Adipocyte (in vitro differentiated cells): ENCODE results near the gene SHB.

Experiments used
- DNase-seq: peaks from one replicate; pipeline ENCODE4 v3.0.0-alpha.2; 2015; ENCODE audit warnings: low read depth
- H3K27me3 ChIP-seq: replicated peaks from 2 replicates; pipeline ENCODE4 v1.7.0; 2013; ENCODE audit warnings: mild to moderate bottlenecking, low read length, moderate library complexity; ENCODE audit not compliant: control insufficient read depth, insufficient read depth
- H3K36me3 ChIP-seq: 2 replicates; pipeline ENCODE4 v1.7.0; 2013; ENCODE audit warnings: low read length, mild to moderate bottlenecking, moderate library complexity; ENCODE audit not compliant: control insufficient read depth, insufficient read depth, severe bottlenecking
- H3K4me1 ChIP-seq: 2 replicates; pipeline ENCODE4 v1.7.0; 2013; ENCODE audit warnings: mild to moderate bottlenecking, low read length, moderate library complexity; ENCODE audit not compliant: control insufficient read depth, insufficient read depth
- H3K4me3 ChIP-seq: 2 replicates; pipeline ENCODE4 v1.7.0; 2013; ENCODE audit warnings: mild to moderate bottlenecking, low read length, moderate library complexity
- H3K9ac ChIP-seq: 2 replicates; pipeline ENCODE4 v1.7.0; 2013; ENCODE audit warnings: mild to moderate bottlenecking, low read length, moderate library complexity
- H3K9me3 ChIP-seq: 2 replicates; pipeline ENCODE4 v1.7.0; 2013; ENCODE audit warnings: mild to moderate bottlenecking, low read length, moderate library complexity; ENCODE audit not compliant: control insufficient read depth

The SHB gene

DNA sequence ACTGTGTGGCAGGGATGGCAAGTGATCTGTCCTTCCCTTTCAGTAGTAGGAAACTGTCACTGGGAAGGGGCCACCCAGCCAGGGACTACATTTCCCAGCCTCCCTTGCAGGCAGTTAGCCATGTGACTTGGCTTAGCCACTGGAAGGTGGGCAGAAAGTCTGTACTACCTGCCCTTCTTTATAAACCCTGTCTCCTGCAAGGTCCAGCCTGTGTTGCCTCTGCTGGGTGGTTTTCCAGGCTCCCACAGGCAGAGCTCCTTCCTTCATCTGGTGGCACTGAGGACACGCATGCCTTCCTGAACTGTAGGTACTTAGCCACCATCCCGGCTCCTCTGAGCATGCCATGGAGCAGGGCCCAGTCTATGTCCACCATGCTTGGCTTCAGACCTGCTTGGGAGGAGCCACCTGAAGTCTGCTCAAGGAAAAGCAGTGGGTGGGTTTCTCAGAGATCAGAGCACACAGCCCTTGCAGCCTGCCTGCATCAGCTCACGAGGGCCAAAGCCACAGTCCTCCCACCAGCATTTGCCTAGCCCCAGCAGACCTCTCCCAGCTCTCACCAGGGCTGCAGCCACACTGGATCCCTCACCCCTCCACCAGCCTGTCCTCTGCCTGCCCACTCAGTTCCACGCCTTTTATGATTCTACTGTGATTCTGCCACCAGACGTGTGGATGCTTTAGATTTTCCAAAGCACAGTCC, 148.4 kb downstream of the SHB start:
- Histone ChIP-seq H3K36me3 (peaks cover 10% of the 10 kb centered on the region), H3K9ac (no peak overlapping the region), H3K9me3 (no peaks in the 10 kb centered on the region), H3K27me3 (no peaks in the 10 kb centered on the region), H3K4me3 (no peak overlapping the region), H3K4me1 (peaks cover 4% of the 10 kb centered on the region)
- no peak for DNase-seq

DNA sequence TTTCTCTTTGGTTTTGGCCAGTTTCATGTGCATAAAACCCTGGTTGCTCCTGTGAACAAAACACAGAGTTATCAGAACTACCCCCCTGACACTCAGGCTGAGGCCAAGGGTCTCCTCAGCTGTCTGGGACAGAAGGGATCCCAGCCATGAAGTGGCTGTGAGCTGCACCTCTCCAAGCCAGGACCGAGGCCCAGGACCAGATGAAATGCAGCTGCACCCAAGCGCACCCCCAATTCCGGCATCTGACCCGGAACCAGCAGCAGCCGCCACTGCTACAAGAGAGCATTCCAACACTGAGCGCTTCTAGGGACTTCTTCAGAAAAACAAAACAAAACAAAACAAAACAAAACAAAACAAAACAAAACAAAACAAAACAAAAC, 149.1 kb downstream of the SHB start:
- H3K9ac ChIP-seq = no peak overlapping the region
- H3K9me3 ChIP-seq = no peaks in the 10 kb centered on the region
- no peak for DNase-seq
- no peaks in the 10 kb centered on the region for H3K27me3 ChIP-seq
- H3K4me1 ChIP-seq = peaks cover 4% of the 10 kb centered on the region
- H3K36me3 ChIP-seq = peaks cover 10% of the 10 kb centered on the region
- no peak overlapping the region for H3K4me3 ChIP-seq

DNA sequence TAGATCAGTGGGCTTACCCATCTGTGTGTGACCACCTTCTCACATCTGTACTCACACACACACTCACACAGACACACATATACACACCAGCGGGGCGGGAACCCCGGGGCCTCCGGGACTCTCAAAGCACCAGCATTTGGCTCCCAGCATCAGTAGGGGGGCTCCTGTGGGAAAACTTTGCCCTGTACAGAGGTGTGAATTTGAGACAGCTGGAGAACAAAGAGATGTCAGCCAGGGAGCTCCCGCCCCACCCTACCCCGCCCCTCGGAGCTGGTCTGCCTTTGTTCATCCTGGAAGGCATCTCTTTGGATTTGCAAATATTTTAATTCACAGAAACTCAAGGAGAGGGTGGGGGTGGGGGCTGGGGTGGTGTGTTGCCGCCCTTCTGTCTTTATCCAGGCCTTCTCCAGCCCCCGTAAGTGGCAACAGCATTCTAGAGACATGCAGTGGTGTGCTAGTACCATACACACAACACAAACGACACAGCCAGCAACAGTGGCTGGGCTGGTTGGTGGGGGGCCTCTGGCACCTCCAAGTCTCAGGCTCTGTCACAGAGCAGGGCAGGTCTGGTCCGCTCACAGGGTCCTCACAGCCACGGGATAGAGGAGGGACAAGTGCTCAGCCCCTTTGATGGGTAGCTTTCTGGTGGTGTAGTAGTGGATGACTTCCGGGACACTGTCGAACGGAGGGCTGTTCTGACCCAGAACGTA, 149.6 kb downstream of the SHB start:
- no peak overlapping the region for H3K4me3 ChIP-seq
- no peak for DNase-seq
- H3K36me3 ChIP-seq = peaks cover 10% of the 10 kb centered on the region
- no peaks in the 10 kb centered on the region for H3K27me3 ChIP-seq
- H3K4me1 ChIP-seq = peaks cover 4% of the 10 kb centered on the region
- no peaks in the 10 kb centered on the region for H3K9me3 ChIP-seq
- H3K9ac ChIP-seq = no peak overlapping the region

- H3K9ac ChIP-seq = no peak overlapping the region
- H3K4me3 ChIP-seq = no peak overlapping the region
- peaks cover 10% of the 10 kb centered on the region for H3K36me3 ChIP-seq
- DNase-seq = no peak
- no peaks in the 10 kb centered on the region for H3K27me3 ChIP-seq
- peaks cover 4% of the 10 kb centered on the region for H3K4me1 ChIP-seq
- no peaks in the 10 kb centered on the region for H3K9me3 ChIP-seq
These were observed 150.3 kb downstream of the SHB start for GRCh38 chr9:37918665-37919170.

DNA sequence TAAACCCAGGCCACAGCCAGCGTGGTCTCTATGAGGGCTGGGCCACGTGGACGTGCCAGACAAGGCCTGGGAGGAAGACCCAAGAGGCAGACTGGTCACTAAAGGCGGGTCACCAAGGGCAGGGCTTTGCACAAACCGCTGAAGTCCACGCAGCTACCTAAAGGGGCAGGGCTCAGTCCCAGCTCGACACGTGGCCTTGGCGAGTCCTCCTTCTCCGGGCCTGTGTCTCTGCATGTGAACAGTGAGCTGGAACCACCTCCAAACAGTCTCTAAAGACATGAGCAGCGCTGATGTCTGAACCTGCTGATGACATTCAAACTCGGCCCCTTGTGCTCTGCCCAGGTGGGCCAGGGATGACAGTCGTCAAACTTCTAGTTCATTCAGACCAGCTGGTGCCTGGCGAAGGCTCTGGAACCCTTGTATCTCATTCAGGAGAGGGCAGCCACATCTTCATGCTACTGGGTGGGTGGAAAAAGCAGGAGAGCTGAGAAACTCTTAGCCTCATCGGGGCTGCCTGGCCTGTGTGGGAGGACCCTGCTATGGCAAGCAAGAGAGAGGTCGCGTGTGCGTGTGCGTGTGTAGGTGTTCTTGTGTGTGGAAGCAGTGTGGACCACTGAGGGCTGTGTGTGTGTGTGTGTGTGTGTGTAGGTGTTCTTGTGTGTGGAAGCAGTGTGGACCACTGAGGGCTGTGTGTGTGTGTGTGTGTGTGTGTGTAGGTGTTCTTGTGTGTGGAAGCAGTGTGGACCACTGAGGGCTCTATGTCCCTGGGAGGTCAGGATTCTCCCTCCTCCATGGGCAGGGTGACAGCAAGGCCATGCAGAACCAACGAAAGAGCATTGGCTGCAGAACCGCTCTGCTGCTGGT, 151.0 kb downstream of the SHB start:
- H3K9me3 ChIP-seq = no peaks in the 10 kb centered on the region
- H3K36me3 ChIP-seq = peaks cover 10% of the 10 kb centered on the region
- no peak for DNase-seq
- no peaks in the 10 kb centered on the region for H3K27me3 ChIP-seq
- no peak overlapping the region for H3K4me3 ChIP-seq
- H3K4me1 ChIP-seq = peaks cover 4% of the 10 kb centered on the region
- H3K9ac ChIP-seq = no peak overlapping the region

- Histone ChIP-seq H3K4me1 (peaks cover 4% of the 10 kb centered on the region), H3K27me3 (no peaks in the 10 kb centered on the region), H3K9ac (no peak overlapping the region), H3K9me3 (no peaks in the 10 kb centered on the region), H3K4me3 (no peak overlapping the region), H3K36me3 (peaks cover 10% of the 10 kb centered on the region)
- DNase-seq = no peak
These were observed 151.7 kb downstream of the SHB start for GRCh38 chr9:37917313-37917731.

- Histone ChIP-seq H3K4me1 (peaks cover under 1% of the 10 kb centered on the region), H3K36me3 (peaks cover 10% of the 10 kb centered on the region), H3K9me3 (no peaks in the 10 kb centered on the region), H3K4me3 (no peak overlapping the region), H3K27me3 (no peaks in the 10 kb centered on the region), H3K9ac (no peak overlapping the region)
- DNase-seq = no peak
These were observed 152.3 kb downstream of the SHB start for GRCh38 chr9:37916471-37917312.

- Histone ChIP-seq H3K9ac (no peak overlapping the region), H3K27me3 (no peaks in the 10 kb centered on the region), H3K4me1 (no peaks in the 10 kb centered on the region), H3K36me3 (peaks cover 10% of the 10 kb centered on the region), H3K9me3 (no peaks in the 10 kb centered on the region), H3K4me3 (no peak overlapping the region)
- no peak for DNase-seq
These were observed 153.0 kb downstream of the SHB start for GRCh38 chr9:37915911-37916470.

- Histone ChIP-seq H3K4me1 (no peaks in the 10 kb centered on the region), H3K4me3 (no peak overlapping the region), H3K36me3 (peaks cover 10% of the 10 kb centered on the region), H3K9me3 (no peaks in the 10 kb centered on the region), H3K27me3 (no peaks in the 10 kb centered on the region), H3K9ac (no peak overlapping the region)
- no peak for DNase-seq
These were observed 154.2 kb downstream of the SHB start for GRCh38 chr9:37914701-37915358.

DNA sequence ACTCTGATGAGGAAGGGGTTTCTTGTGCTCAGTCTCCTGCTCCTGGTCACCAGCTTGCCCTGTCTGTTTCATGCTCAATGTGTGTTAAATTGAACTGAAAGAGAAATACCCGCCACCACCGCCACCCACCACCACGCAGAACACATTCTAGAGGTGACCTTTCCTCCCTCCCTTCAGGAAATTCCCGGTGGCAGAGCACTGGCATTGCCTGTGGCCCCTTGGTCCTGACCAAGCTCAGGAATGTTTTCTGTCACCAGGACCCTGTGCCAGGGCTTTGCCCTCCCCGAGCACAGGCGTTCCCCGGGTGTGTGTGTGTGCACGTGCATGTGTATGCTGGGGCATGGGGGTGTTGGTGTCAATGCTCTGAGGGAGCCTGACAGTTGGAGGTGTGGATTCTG, 154.9 kb downstream of the SHB start:
- Histone ChIP-seq H3K9me3 (no peaks in the 10 kb centered on the region), H3K27me3 (no peaks in the 10 kb centered on the region), H3K4me1 (no peaks in the 10 kb centered on the region), H3K4me3 (no peak overlapping the region), H3K36me3 (peaks cover 10% of the 10 kb centered on the region), H3K9ac (no peak overlapping the region)
- DNase-seq = no peak
